Caco-2 (cell line): ENCODE data around the gene BAAT. TPM values are rescaled to one million over a fixed set of nuclear protein-coding genes. Genes with fewer than 3 reads are reported as not detected.

Experiments used
- BruUV-seq: library from RNA; stranded (reverse); fragments of 400-500 nt; replicated peaks from 2 replicates; lab custom pipeline; 2021; lab: Mats Ljungman, UMichigan
- CTCF ChIA-PET: fragments of 300-600 bp; sonication (Branson Sonifier 250); formaldehyde crosslinking; loops from one replicate; lab custom pipeline; 2022; ENCODE audit warnings: antibody characterized with exemption; lab: Charles Lee
- POLR2A ChIA-PET: fragments of 300-600 bp; sonication (Branson Sonifier 250); formaldehyde crosslinking; loops from one replicate; lab custom pipeline; 2022; ENCODE audit warnings: antibody characterized with exemption; lab: Charles Lee
- DNase-seq, 2 experiments: peaks; one replicate each; pipeline versions ENCODE4 v3.0.0 to v3.0.0-alpha.2; 2020 to 2022
- H3K27me3 ChIP-seq: replicated peaks from 2 replicates; pipeline ENCODE4 v1.6.0; 2011; ENCODE audit warnings: low read length; ENCODE audit not compliant: control insufficient read depth, insufficient read depth
- H3K36me3 ChIP-seq: 2 replicates; pipeline ENCODE4 v1.5.1; 2011; ENCODE audit warnings: low read length; ENCODE audit not compliant: control insufficient read depth, insufficient read depth
- H3K4me1 ChIP-seq: fragments of 250-450 bp; sonication (Bioruptor Pico); 2 replicates; pipeline ENCODE4 v1.5.1; 2020; ENCODE audit warnings: mild to moderate bottlenecking
- H3K4me3 ChIP-seq: 2 replicates; pipeline ENCODE4 v1.5.1; 2011; ENCODE audit warnings: low read depth, mild to moderate bottlenecking, control low read depth, low read length
- H3K9me3 ChIP-seq: fragments of 250-450 bp; sonication (Bioruptor Pico); 2 replicates; pipeline ENCODE4 v1.5.1; 2020; ENCODE audit warnings: mild to moderate bottlenecking, moderate library complexity
- H3K27ac Mint-ChIP-seq: one replicate; pipeline ENCODE4 v1.8.0; 2022; ENCODE audit warnings: mixed read lengths; ENCODE audit not compliant: unreplicated experiment
- H3K27me3 Mint-ChIP-seq: one replicate; pipeline ENCODE4 v1.8.0; 2022; ENCODE audit warnings: mixed read lengths; ENCODE audit not compliant: insufficient read depth, unreplicated experiment
- H3K36me3 Mint-ChIP-seq: one replicate; pipeline ENCODE4 v1.8.0; 2022; ENCODE audit warnings: mild to moderate bottlenecking, mixed read lengths; ENCODE audit not compliant: insufficient read depth, unreplicated experiment
- H3K4me1 Mint-ChIP-seq: one replicate; pipeline ENCODE4 v1.8.0; 2022; ENCODE audit warnings: low read depth, mixed read lengths; ENCODE audit not compliant: unreplicated experiment
- H3K4me3 Mint-ChIP-seq: one replicate; pipeline ENCODE4 v1.8.0; 2022; ENCODE audit warnings: mild to moderate bottlenecking, moderate library complexity, mixed read lengths; ENCODE audit not compliant: unreplicated experiment
- H3K9me3 Mint-ChIP-seq: one replicate; pipeline ENCODE4 v1.8.0; 2022; ENCODE audit warnings: mixed read lengths; ENCODE audit not compliant: unreplicated experiment
- intact Hi-C: fragments of 100-400 bp; cut with micrococcal nuclease; formaldehyde crosslinking; loops from one replicate; pipeline ENCODE4 v1.10.0; 2022; ENCODE audit not compliant: unreplicated experiment
- total RNA-seq: library from RNA; stranded (reverse); gene quantifications from 2 replicates; pipeline ENCODE4 v1.2.3, GENCODE V29; 2022
- TF ChIP-seq, protein P1 (sequence below), 2 experiments: fragments of 200-600 bp in 1 of 2; IDR thresholded peaks; 1 replicate in 1 of 2; 2 replicates in 1 of 2; pipeline versions ENCODE4 v1.5.1 to v1.8.0; 2011 to 2022; ENCODE audit warnings: antibody characterized with exemption in 1 of 2, control low read depth in 1 of 2, inconsistent platforms in 1 of 2, low read depth in 1 of 2, low read length in 1 of 2, mild to moderate bottlenecking in 1 of 2, moderate library complexity in 1 of 2; ENCODE audit not compliant: insufficient read depth in 1 of 2, severe bottlenecking in 1 of 2, unreplicated experiment in 1 of 2

Gene BAAT
- total RNA-seq, 1 experiment from 2014 or later, result 1.1 TPM

DNA sequence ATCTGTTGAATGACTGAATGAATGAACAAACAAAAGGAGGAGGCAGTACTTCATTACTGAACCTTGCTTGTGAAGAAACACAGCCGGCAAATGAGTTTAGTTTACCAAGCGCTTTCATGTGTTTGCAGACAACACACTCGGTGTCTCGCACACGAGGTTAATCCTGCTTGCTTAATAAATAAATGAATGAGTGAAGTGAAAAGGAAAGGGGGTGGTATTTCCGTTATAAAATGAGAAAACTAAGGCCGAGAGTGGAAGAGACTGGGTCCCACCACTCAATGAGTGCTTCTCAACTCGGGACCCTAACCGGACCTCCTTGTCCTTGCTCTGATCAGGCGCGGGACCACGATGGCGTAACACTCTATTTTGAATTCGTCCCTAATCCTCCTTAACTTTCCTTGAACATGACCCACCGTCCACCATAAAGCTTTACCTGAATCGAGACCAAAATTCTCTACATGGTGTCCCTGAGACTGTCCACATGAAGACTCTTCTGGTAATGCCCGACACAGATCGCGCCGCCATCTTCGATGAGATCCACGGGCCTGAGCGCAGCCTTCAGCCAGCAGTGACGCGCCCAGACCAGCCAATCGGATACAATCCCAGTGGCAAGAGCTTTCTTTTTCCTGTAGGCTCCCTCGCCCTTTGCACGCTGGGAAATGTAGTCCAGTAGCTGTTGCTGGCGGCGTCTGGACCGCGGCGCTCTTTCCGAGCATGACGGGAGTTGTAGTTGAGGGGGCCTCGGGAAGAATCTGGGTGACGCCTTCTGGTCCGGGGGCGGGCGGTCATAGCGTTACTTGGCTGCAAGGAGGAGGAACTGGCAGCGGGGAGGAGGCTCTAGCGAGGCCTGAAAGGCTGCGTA is 13.5 kb upstream of the BAAT start, which contains the start of the genes MRPL50 and ZNF189:
MRPL50 (minus strand) TSS at position 551 of the 862 bp plus-strand sequence; CDS start at position 525, 26 bp downstream.
ZNF189 (plus strand) TSS at position 784 of the 862 bp plus-strand sequence. CDS start 306 bp downstream, outside the sequence.
- TF ChIP-seq, protein P1, sequence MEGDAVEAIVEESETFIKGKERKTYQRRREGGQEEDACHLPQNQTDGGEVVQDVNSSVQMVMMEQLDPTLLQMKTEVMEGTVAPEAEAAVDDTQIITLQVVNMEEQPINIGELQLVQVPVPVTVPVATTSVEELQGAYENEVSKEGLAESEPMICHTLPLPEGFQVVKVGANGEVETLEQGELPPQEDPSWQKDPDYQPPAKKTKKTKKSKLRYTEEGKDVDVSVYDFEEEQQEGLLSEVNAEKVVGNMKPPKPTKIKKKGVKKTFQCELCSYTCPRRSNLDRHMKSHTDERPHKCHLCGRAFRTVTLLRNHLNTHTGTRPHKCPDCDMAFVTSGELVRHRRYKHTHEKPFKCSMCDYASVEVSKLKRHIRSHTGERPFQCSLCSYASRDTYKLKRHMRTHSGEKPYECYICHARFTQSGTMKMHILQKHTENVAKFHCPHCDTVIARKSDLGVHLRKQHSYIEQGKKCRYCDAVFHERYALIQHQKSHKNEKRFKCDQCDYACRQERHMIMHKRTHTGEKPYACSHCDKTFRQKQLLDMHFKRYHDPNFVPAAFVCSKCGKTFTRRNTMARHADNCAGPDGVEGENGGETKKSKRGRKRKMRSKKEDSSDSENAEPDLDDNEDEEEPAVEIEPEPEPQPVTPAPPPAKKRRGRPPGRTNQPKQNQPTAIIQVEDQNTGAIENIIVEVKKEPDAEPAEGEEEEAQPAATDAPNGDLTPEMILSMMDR (IDR thresholded peaks at IDR 0.05; ENCODE audit: insufficient read depth in 1 of 2, low read depth in 1 of 2, low read length in 1 of 2, severe bottlenecking in 1 of 2, unreplicated experiment in 1 of 2), result no peak
- Mint-ChIP-seq H3K36me3 (peaks cover 75% of the 10 kb centered on the region), H3K27me3 (no peaks in the 10 kb centered on the region), H3K27ac (peak within 1 kb of the TSS; percentile 97), H3K4me3 (peak within 1 kb of the TSS; percentile 97), H3K4me1 (peaks cover 19% of the 10 kb centered on the region), H3K9me3 (peaks cover 36% of the 10 kb centered on the region)
- intact Hi-C loops, result loop anchor here (1.0 to 2.0 kb wide), 5 partner anchors 32 to 135 kb away; partner anchors contain the start of gene RNF20
- Histone ChIP-seq H3K27me3 (no peaks in the 10 kb centered on the region), H3K36me3 (peaks cover 2% of the 10 kb centered on the region; the same call in 1 of the 2 replicates), H3K4me1 (peaks cover 4% of the 10 kb centered on the region; the same call in 1 of the 2 replicates), H3K4me3 (peak within 1 kb of the TSS; percentile 45), H3K9me3 (peaks cover 5% of the 10 kb centered on the region; the same call in 1 of the 2 replicates)
- CTCF ChIA-PET, result interaction anchor here (0.7 to 1.4 kb wide), 3 partner anchors 10 to 61 kb away, joined by 4 to 11 read pairs (median 5); no protein-coding TSS in a partner anchor
- DNase-seq, result peak; percentile 96 to 98
- BruUV-seq, result TSS peak; percentile 55
- POLR2A ChIA-PET, result interaction anchor here (0.7 to 1.0 kb wide), 7 partner anchors 10 to 135 kb away, joined by 3 to 13 read pairs (median 5); partner anchors contain the start of gene RNF20

DNA sequence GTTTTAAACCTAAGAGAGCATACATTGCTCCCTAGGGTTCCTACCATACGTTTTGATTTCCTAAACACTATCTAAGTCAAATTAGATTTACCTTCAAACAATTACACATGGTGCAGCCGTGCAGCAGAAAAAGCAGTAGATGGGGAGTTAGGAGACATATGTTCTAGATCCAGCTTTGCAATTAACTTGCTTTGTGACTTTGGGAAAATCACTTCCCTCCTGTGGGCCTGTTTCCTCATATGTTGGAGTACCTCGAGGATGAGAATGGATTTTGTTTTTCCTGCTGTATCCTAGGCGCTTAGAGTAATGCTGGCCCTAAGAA is 12.9 kb upstream of the BAAT start:
- Histone ChIP-seq H3K36me3 (peaks cover 2% of the 10 kb centered on the region; the same call in 1 of the 2 replicates), H3K9me3 (peaks cover 9% of the 10 kb centered on the region; the same call in 1 of the 2 replicates), H3K4me1 (peaks cover 4% of the 10 kb centered on the region; the same call in 1 of the 2 replicates), H3K27me3 (no peaks in the 10 kb centered on the region), H3K4me3 (peak overlapping the region; percentile 45)
- Mint-ChIP-seq H3K27me3 (no peaks in the 10 kb centered on the region), H3K9me3 (peaks cover 35% of the 10 kb centered on the region), H3K36me3 (peaks cover 74% of the 10 kb centered on the region), H3K4me3 (peak overlapping the region; percentile 97), H3K27ac (peak overlapping the region; percentile 97), H3K4me1 (peaks cover 19% of the 10 kb centered on the region)
- no TSS peak for BruUV-seq
- ChIA-PET CTCF (no interaction called here), POLR2A (no interaction called here)
- TF ChIP-seq, protein P1 (IDR thresholded peaks at IDR 0.05; ENCODE audit: insufficient read depth in 1 of 2, low read depth in 1 of 2, low read length in 1 of 2, severe bottlenecking in 1 of 2, unreplicated experiment in 1 of 2), result no peak
- no peak for DNase-seq
- intact Hi-C loops, result loop anchor here (1.0 to 2.0 kb wide), 5 partner anchors 31 to 136 kb away; partner anchors contain the start of gene RNF20

DNA sequence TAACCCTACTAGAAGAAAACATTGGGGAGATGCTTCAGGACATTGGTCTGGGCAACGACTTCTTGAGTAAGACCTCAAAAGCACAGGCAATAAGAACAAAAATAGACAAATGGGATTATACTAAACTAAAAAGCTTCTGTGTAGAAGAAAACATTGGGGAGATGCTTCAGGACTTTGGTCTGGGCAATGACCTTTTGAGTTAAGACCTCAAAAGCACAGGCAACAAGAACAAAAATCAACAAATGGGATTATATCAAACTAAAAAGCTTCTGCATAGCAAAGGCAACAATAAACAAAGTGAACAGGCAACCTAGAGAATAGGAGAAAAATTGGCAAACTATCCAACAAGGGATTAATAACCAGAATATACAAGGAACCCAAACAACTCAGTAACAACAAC is 9.9 kb upstream of the BAAT start:
- DNase-seq, result no peak
- H3K9me3 ChIP-seq, result peaks cover 9% of the 10 kb centered on the region; the same call in 1 of the 2 replicates
- peaks cover 2% of the 10 kb centered on the region; the same call in 1 of the 2 replicates for H3K36me3 ChIP-seq
- no peak overlapping the region for H3K4me3 ChIP-seq
- TF ChIP-seq, protein P1 (IDR thresholded peaks at IDR 0.05; ENCODE audit: insufficient read depth in 1 of 2, low read depth in 1 of 2, low read length in 1 of 2, severe bottlenecking in 1 of 2, unreplicated experiment in 1 of 2), result no peak
- Mint-ChIP-seq H3K36me3 (peaks cover 74% of the 10 kb centered on the region), H3K4me3 (no peak overlapping the region), H3K4me1 (no peaks in the 10 kb centered on the region), H3K27me3 (no peaks in the 10 kb centered on the region), H3K9me3 (peaks cover 38% of the 10 kb centered on the region), H3K27ac (no peak overlapping the region)
- POLR2A ChIA-PET, result no interaction called here
- intact Hi-C loops, result no loop called here
- BruUV-seq, result no TSS peak
- CTCF ChIA-PET, result no interaction called here
- H3K27me3 ChIP-seq, result no peaks in the 10 kb centered on the region
- H3K4me1 ChIP-seq, result peaks cover 4% of the 10 kb centered on the region; the same call in 1 of the 2 replicates
